GM13977 (cell line): ENCODE data around the gene DAPP1.

Source experiments
- DNase-seq: peaks from one replicate; pipeline ENCODE4 v3.0.0; 2012; ENCODE audit warnings: low spot score
- in situ Hi-C: fragments of 300-500 bp; cut with MboI; formaldehyde crosslinking; loops from one replicate; pipeline ENCODE4 v1.12.0; 2022; ENCODE audit warnings: low sequenced_read_pairs, low pct_unique_long_range_greater_than_20kb, mixed read lengths, inconsistent platforms; ENCODE audit not compliant: unreplicated experiment
- TF ChIP-seq, protein P1 (sequence below): IDR thresholded peaks from 2 replicates; pipeline ENCODE4 v1.5.1; 2012; ENCODE audit warnings: mild to moderate bottlenecking, control low read depth; ENCODE audit not compliant: insufficient read depth; ENCODE audit errors: extremely low read depth, missing control alignments

The DAPP1 gene

DNA sequence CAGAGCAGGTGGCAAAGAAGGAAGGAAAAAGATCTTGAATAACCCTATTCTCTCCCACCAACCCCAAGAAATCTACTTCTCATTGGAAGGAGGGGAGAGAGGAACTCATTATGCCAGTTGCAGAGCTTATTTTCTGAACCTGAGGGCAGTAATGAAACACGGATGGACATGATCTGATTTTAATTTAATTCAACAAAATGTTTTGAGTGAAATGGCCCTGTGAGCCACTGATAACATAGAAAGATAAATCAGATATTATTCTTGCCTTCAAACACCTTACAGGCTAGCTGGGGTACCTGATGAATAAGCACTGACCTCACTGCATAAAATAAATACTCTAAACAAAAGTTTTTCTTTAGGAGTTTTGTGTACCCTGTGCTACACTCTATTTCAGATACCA lies 30.3 kb downstream of the DAPP1 start:
- DNase-seq: no peak
- TF ChIP-seq, protein P1, sequence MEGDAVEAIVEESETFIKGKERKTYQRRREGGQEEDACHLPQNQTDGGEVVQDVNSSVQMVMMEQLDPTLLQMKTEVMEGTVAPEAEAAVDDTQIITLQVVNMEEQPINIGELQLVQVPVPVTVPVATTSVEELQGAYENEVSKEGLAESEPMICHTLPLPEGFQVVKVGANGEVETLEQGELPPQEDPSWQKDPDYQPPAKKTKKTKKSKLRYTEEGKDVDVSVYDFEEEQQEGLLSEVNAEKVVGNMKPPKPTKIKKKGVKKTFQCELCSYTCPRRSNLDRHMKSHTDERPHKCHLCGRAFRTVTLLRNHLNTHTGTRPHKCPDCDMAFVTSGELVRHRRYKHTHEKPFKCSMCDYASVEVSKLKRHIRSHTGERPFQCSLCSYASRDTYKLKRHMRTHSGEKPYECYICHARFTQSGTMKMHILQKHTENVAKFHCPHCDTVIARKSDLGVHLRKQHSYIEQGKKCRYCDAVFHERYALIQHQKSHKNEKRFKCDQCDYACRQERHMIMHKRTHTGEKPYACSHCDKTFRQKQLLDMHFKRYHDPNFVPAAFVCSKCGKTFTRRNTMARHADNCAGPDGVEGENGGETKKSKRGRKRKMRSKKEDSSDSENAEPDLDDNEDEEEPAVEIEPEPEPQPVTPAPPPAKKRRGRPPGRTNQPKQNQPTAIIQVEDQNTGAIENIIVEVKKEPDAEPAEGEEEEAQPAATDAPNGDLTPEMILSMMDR: no peak
- in situ Hi-C loops: no loop called here

DNA sequence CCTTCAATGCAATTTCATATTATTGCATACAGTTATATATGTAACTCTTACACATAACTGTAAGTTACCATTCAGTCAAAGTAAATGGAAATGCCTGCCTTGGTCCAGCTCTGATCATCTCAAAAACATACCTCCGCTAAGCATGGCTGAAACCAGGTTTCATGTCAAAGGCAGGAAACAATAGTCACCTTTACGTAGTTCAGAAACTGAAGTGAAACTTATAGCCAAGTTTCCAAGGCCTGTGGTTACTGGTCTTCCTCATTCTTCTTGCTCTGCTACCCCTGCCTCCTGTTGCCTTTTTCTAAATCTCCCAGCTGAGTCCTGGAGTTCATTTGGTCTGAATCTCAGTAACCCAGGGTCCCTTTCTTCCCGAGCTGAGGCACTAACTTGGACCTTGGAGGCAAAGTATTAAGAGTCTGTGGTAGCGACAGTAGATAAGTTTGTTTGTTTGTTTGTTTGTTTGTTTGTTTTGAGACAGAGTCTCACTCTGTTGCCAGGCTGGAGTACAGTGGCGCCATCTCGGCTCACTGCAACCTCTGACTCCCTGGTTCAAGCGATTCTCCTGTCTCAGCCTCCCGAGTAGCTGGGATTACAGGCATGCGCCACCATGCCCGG lies 30.8 kb downstream of the DAPP1 start:
- DNase-seq: peak; percentile 38
- TF ChIP-seq, protein P1: no peak
- in situ Hi-C loops: no loop called here

DNA sequence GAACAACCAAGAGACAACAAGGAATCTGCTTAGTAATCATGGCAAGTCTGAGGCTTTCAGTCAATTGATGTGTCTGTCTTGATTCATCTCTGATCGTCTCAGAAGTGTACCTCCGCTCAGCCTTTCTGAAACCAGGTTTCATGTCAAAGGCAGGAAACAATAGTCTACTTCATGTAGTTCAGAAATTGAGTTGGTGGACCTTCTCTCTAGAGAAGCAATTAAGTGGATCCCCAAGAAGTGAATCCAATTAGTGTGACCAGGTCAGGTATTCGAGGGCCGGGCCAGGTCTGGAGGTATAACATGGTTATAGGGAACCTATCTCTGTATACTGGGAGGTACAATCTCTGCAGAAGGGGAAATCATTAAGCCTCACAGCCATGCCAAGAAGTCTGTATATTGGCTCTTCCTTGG lies 32.0 kb downstream of the DAPP1 start:
- in situ Hi-C loops: no loop called here
- TF ChIP-seq, protein P1: no peak
- DNase-seq: peak; percentile 30

DNA sequence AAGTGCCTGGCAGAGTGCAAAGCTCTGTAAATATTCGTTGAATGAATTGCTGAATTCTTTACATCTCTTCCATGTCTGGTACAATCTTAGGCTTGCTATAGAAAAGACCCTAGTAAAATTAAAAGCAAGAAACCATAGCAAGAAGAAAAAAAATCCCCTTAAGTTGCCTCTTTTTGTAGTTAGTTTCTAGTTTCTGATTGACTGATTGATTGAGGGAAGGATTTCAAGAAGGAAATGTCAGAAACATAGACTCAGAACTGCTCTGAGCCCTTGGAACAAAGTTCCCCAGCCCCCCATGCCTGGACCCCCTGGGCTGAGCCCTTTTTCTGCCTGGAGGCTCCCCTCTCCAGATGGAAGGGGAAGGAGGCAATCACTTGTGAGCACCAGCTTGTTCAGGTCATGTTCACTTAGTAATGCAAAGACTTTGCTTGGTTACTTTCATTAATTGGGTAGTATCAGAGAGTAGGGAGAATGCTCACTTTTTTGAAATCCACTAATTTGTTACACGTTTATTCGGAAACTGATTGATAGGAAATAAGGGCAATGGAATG lies 35.6 kb downstream of the DAPP1 start:
- TF ChIP-seq, protein P1: no peak
- in situ Hi-C loops: no loop called here
- no peak for DNase-seq

DNA sequence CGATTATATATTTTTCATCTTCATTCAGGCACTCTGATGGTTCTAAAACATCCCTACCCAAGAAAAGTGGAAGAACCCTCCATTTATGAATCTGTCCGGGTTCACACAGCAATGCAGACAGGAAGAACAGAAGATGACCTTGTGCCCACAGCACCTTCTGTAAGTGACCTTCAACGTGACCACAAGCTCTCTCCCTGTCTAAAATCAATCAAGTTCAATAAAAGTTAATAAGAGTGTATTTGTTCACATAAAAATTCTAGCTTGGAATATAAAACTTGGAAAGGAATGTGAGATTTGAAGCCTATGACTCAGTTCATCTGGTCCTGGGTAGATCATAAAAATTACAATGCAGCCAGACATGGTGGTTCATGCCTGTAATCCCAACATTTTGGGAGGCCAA lies 36.6 kb downstream of the DAPP1 start:
- TF ChIP-seq, protein P1: no peak
- in situ Hi-C loops: no loop called here

DNA sequence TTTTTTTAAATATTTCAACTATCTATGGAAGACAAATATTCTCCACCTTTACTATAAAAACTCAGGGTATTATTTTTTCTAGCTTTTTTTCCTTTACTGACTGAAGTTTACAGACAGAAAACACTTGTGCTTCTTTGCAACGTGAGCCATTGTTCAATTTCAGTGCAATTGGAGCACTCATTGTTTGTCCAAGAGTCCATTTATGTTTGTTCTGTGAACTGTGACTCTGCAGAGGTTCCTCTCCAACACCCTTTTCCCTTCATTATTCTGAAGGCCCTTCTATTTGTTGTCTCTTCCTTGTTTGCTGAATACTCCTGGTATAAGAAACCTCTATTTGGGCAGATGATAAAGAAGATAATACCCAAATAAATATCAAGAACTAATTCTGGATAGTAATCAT lies 37.4 kb downstream of the DAPP1 start:
- in situ Hi-C loops: no loop called here
- DNase-seq: no peak
- TF ChIP-seq, protein P1: no peak

More for the DNA sequence above, 36.6 kb downstream of the DAPP1 start:
- DNase-seq: no peak
